GM19193 (cell line): ENCODE results near the gene CMSS1.

Experiments used
- POLR2A ChIP-seq: IDR thresholded peaks from 4 replicates; pipeline ENCODE4 v1.6.1; 2011; ENCODE audit not compliant: insufficient read depth, insufficient read length; ENCODE audit errors: extremely low read depth

Gene CMSS1

GRCh38 chr3:100125161-100125938 lies 307.7 kb downstream of the CMSS1 start:
- TF ChIP-seq POLR2A = no peak

- TF ChIP-seq POLR2A = no peak
Observed at GRCh38 chr3:100127792-100128191, 310.1 kb downstream of the CMSS1 start.

- no peak for TF ChIP-seq POLR2A
Observed at GRCh38 chr3:100128565-100128964, 310.9 kb downstream of the CMSS1 start.

- TF ChIP-seq POLR2A = no peak
Observed at GRCh38 chr3:100129941-100130340, 312.3 kb downstream of the CMSS1 start.

- TF ChIP-seq POLR2A = no peak
Observed at GRCh38 chr3:100131241-100131640, 313.6 kb downstream of the CMSS1 start.

- TF ChIP-seq POLR2A = no peak
Observed at GRCh38 chr3:100136921-100137320, 319.3 kb downstream of the CMSS1 start.

GRCh38 chr3:100140976-100141375 lies 323.3 kb downstream of the CMSS1 start:
- no peak for TF ChIP-seq POLR2A

- TF ChIP-seq POLR2A = no peak
Observed at GRCh38 chr3:100141586-100141985, 323.9 kb downstream of the CMSS1 start.

GRCh38 chr3:100144255-100144866 lies 326.7 kb downstream of the CMSS1 start:
- TF ChIP-seq POLR2A = no peak

GRCh38 chr3:100149130-100149529 lies 331.5 kb downstream of the CMSS1 start:
- TF ChIP-seq POLR2A = no peak

GRCh38 chr3:100149713-100150415 lies 332.2 kb downstream of the CMSS1 start:
- no peak for TF ChIP-seq POLR2A

- TF ChIP-seq POLR2A = no peak
Observed at GRCh38 chr3:100150473-100150872, 332.8 kb downstream of the CMSS1 start.

- no peak for TF ChIP-seq POLR2A
Observed at GRCh38 chr3:100151024-100151707, 333.5 kb downstream of the CMSS1 start.

GRCh38 chr3:100154171-100154570 lies 336.5 kb downstream of the CMSS1 start:
- TF ChIP-seq POLR2A = no peak

GRCh38 chr3:100155128-100155527 lies 337.5 kb downstream of the CMSS1 start:
- no peak for TF ChIP-seq POLR2A
